WTC11 (cell line): ENCODE measurements around the gene BLMH. TPM values are rescaled to one million over a fixed set of nuclear protein-coding genes. Genes with fewer than 3 reads are reported as not detected.

Experiments used
- ATF1 ChIP-seq: sonication (generic); formaldehyde crosslinking; IDR thresholded peaks from 2 replicates; pipeline ENCODE4 v1.8.1; 2023; ENCODE audit warnings: mild to moderate bottlenecking, moderate library complexity, missing genetic modification reagents
- CREM ChIP-seq: sonication (generic); formaldehyde crosslinking; IDR thresholded peaks from 2 replicates; pipeline ENCODE4 v1.8.1; 2022; ENCODE audit warnings: mild to moderate bottlenecking, missing genetic modification reagents, moderate library complexity
- CTCF ChIP-seq: fragments of 200-600 bp; IDR thresholded peaks from 2 replicates; pipeline ENCODE4 v1.8.0; 2022; ENCODE audit warnings: antibody characterized with exemption
- EMX1 ChIP-seq: fragments of 250-450 bp; sonication (Bioruptor Pico); IDR thresholded peaks from 2 replicates; pipeline ENCODE4 v1.8.0; 2021; ENCODE audit warnings: mild to moderate bottlenecking
- FOXP1 ChIP-seq: sonication (generic); formaldehyde crosslinking; IDR thresholded peaks from 2 replicates; pipeline ENCODE4 v1.8.0; 2022; ENCODE audit warnings: missing genetic modification reagents, mild to moderate bottlenecking, moderate library complexity, borderline replicate concordance
- GABPB1 ChIP-seq: sonication (generic); formaldehyde crosslinking; IDR thresholded peaks from 2 replicates; pipeline ENCODE4 v1.8.1; 2023; ENCODE audit warnings: mild to moderate bottlenecking, missing genetic modification reagents
- GTF2I ChIP-seq: fragments of 250-450 bp; sonication (Bioruptor Pico); conservative IDR thresholded peaks from 2 replicates; pipeline ENCODE4 v1.4.0; 2021; ENCODE audit warnings: mild to moderate bottlenecking
- KAT7 ChIP-seq: sonication (generic); formaldehyde crosslinking; IDR thresholded peaks from 2 replicates; pipeline ENCODE4 v1.8.1; 2023; ENCODE audit warnings: missing genetic modification reagents, mild to moderate bottlenecking, borderline replicate concordance
- MAX ChIP-seq: sonication (generic); formaldehyde crosslinking; IDR thresholded peaks from 2 replicates; pipeline ENCODE4 v1.8.0; 2022; ENCODE audit warnings: mild to moderate bottlenecking, missing genetic modification reagents
- NR1H2 ChIP-seq: sonication (generic); formaldehyde crosslinking; IDR thresholded peaks from 2 replicates; pipeline ENCODE4 v1.9.0; 2021; ENCODE audit warnings: mild to moderate bottlenecking, moderate library complexity, missing genetic modification reagents
- PRDM15 ChIP-seq: sonication (generic); formaldehyde crosslinking; IDR thresholded peaks from 2 replicates; pipeline ENCODE4 v1.8.0; 2022; ENCODE audit warnings: missing genetic modification reagents
- PRRX2 ChIP-seq: fragments of 250-450 bp; sonication (Bioruptor Pico); IDR thresholded peaks from 2 replicates; pipeline ENCODE4 v1.8.0; 2021; ENCODE audit warnings: mild to moderate bottlenecking
- RORB ChIP-seq: fragments of 250-450 bp; sonication (Bioruptor Pico); IDR thresholded peaks from 2 replicates; pipeline ENCODE4 v1.9.0; 2021; ENCODE audit warnings: mild to moderate bottlenecking
- SOX15 ChIP-seq: fragments of 250-450 bp; sonication (Bioruptor Pico); IDR thresholded peaks from 2 replicates; pipeline ENCODE4 v1.9.0; 2021; ENCODE audit warnings: mild to moderate bottlenecking
- TEAD1 ChIP-seq: sonication (generic); formaldehyde crosslinking; IDR thresholded peaks from 2 replicates; pipeline ENCODE4 v1.8.0; 2022; ENCODE audit warnings: mild to moderate bottlenecking, missing genetic modification reagents
- TEAD4 ChIP-seq: sonication (generic); formaldehyde crosslinking; IDR thresholded peaks from 2 replicates; pipeline ENCODE4 v1.8.0; 2022; ENCODE audit warnings: mild to moderate bottlenecking, missing genetic modification reagents
- ZBTB21 ChIP-seq: sonication (generic); formaldehyde crosslinking; IDR thresholded peaks from 2 replicates; pipeline ENCODE4 v1.8.1; 2023; ENCODE audit warnings: mild to moderate bottlenecking, missing genetic modification reagents, borderline replicate concordance
- ZBTB43 ChIP-seq: sonication (generic); formaldehyde crosslinking; IDR thresholded peaks from 2 replicates; pipeline ENCODE4 v1.8.1; 2023; ENCODE audit warnings: mild to moderate bottlenecking, missing genetic modification reagents
- ZMAT4 ChIP-seq: fragments of 250-450 bp; sonication (Bioruptor Pico); IDR thresholded peaks from 2 replicates; pipeline ENCODE4 v1.9.0; 2021; ENCODE audit warnings: mild to moderate bottlenecking
- ZNF263 ChIP-seq: sonication (generic); formaldehyde crosslinking; IDR thresholded peaks from 2 replicates; pipeline ENCODE4 v1.8.1; 2022; ENCODE audit warnings: low read depth, mild to moderate bottlenecking, moderate library complexity, missing genetic modification reagents
- ZNF281 ChIP-seq: sonication (generic); formaldehyde crosslinking; IDR thresholded peaks from 2 replicates; pipeline ENCODE4 v1.8.0; 2023; ENCODE audit warnings: mild to moderate bottlenecking, missing genetic modification reagents
- ZNF317 ChIP-seq: sonication (generic); formaldehyde crosslinking; IDR thresholded peaks from 2 replicates; pipeline ENCODE4 v1.8.1; 2023; ENCODE audit warnings: low read depth, mild to moderate bottlenecking, moderate library complexity, missing genetic modification reagents, borderline replicate concordance
- ZNF423 ChIP-seq: fragments of 250-450 bp; sonication (Bioruptor Pico); IDR thresholded peaks from 2 replicates; pipeline ENCODE4 v2.1.2; 2022; ENCODE audit warnings: mild to moderate bottlenecking, moderate library complexity
- ZNF532 ChIP-seq: fragments of 250-450 bp; sonication (Bioruptor Pico); IDR thresholded peaks from 2 replicates; pipeline ENCODE4 v1.9.0; 2021; ENCODE audit warnings: mild to moderate bottlenecking, borderline replicate concordance
- ZNF671 ChIP-seq: fragments of 250-450 bp; sonication (Bioruptor Pico); IDR thresholded peaks from 2 replicates; pipeline ENCODE4 v1.8.0; 2021; ENCODE audit warnings: mild to moderate bottlenecking
- total RNA-seq: library from RNA; stranded (reverse); gene quantifications from 3 replicates; pipeline ENCODE4 v1.2.3, GENCODE V29; 2021

The BLMH gene
- total RNA-seq, 1 experiment from 2014 or later = 63.9 TPM

- TF ChIP-seq MAX (CRISPR knock-in tag) (peak; percentile 93), RORB (CRISPR knock-in tag) (no peak), SOX15 (no peak), FOXP1 (CRISPR knock-in tag) (peak; percentile 99), ATF1 (CRISPR knock-in tag) (peak; percentile 85; the same call in 1 of the 2 replicates), ZNF532 (CRISPR knock-in tag) (no peak), NR1H2 (no peak), CTCF (no peak), GABPB1 (CRISPR knock-in tag) (no peak), TEAD1 (peak; percentile 96), ZNF671 (no peak), TEAD4 (CRISPR knock-in tag) (peak; percentile 87), ZBTB21 (CRISPR knock-in tag) (peak; percentile 65), ZNF423 (CRISPR knock-in tag) (no peak), CREM (peak; percentile 85; the same call in 1 of the 2 replicates), EMX1 (CRISPR knock-in tag) (no peak), GTF2I (CRISPR knock-in tag) (no peak), ZNF263 (CRISPR knock-in tag) (peak; percentile 71; the same call in 1 of the 2 replicates), PRDM15 (no peak), ZBTB43 (peak; percentile 90), ZNF317 (CRISPR knock-in tag) (peak; percentile 67), ZNF281 (CRISPR knock-in tag) (peak; percentile 82; the same call in 1 of the 2 replicates), PRRX2 (CRISPR knock-in tag) (no peak), ZMAT4 (no peak), KAT7 (CRISPR knock-in tag) (peak; percentile 84; the same call in 1 of the 2 replicates)
Observed at GRCh38 chr17:30235386-30236296, 56.1 kb downstream of the BLMH start, which contains the start of gene SLC6A4 (continued).
